Right kidney (tissue), 9 donors: ENCODE measurements around the gene CCDC159.
"Not testable (repeated sequence)": the region's sequence is repeated elsewhere in the genome, so short reads cannot be mapped to it uniquely, and the experiment has no call there.

Experiments used
- DNase-seq: peaks from one replicate; pipeline ENCODE4 v3.0.0-alpha.2; 2016
- long read RNA-seq, 8 donors: transcript quantifications; one replicate each; lab custom pipeline, GENCODE V29; 2026

Gene CCDC159
- long read RNA-seq, donor 1, partial matches to known transcripts = 0 of 4 reads
- long read RNA-seq, donor 1, other reads (novel, unspliced or antisense) = 0 of 4 reads
- long read RNA-seq, donor 2 = 0 reads
- long read RNA-seq, donor 3, partial matches to known transcripts = 0 of 2 reads
- long read RNA-seq, donor 3, other reads (novel, unspliced or antisense) = 0 of 2 reads
- long read RNA-seq, donor 4, partial matches to known transcripts = 0 of 2 reads
- long read RNA-seq, donor 4, other reads (novel, unspliced or antisense) = 0 of 2 reads
- long read RNA-seq, donor 5, partial matches to known transcripts = 0 of 4 reads
- long read RNA-seq, donor 5, other reads (novel, unspliced or antisense) = 0 of 4 reads
- long read RNA-seq, donor 6 = 0 reads
- long read RNA-seq, donor 7 = 0 reads
- long read RNA-seq, donor 8, partial matches to known transcripts = 0 of 1 reads
- long read RNA-seq, donor 8, other reads (novel, unspliced or antisense) = 0 of 1 reads

- peak; percentile 88 for DNase-seq
These were observed at the start of gene CCDC159, which contains the start of gene TMEM205 for GRCh38 chr19:11346104-11346940. Gene CCDC159, plus strand, starts transcription at chr19:11346519. Its CDS starts 88 bp downstream, at chr19:11346607. Gene TMEM205, minus strand, starts transcription at chr19:11346268. Its CDS starts 649 bp downstream, at chr19:11345619.

- DNase-seq = no peak
These were observed 46.1 kb upstream of the CCDC159 start for GRCh38 chr19:11299946-11300810.

- DNase-seq = no peak
These were observed 45.6 kb upstream of the CCDC159 start for GRCh38 chr19:11300811-11301120.

GRCh38 chr19:11304936-11305335 is 41.4 kb upstream of the CCDC159 start:
- DNase-seq = no peak

- DNase-seq = no peak
These were observed 40.0 kb upstream of the CCDC159 start for GRCh38 chr19:11306337-11306736.

- DNase-seq = not testable (repeated sequence)
These were observed 25.9 kb upstream of the CCDC159 start for GRCh38 chr19:11320278-11320995.

- DNase-seq = no peak
These were observed 24.9 kb upstream of the CCDC159 start for GRCh38 chr19:11321191-11322126.

- no peak for DNase-seq
These were observed 23.9 kb upstream of the CCDC159 start for GRCh38 chr19:11322269-11323024.

GRCh38 chr19:11323601-11324078 is 22.7 kb upstream of the CCDC159 start:
- no peak for DNase-seq

GRCh38 chr19:11324079-11324661 is 22.1 kb upstream of the CCDC159 start:
- peak; percentile 59 for DNase-seq

GRCh38 chr19:11324748-11325389 is 21.4 kb upstream of the CCDC159 start:
- DNase-seq = no peak

GRCh38 chr19:11325544-11325943 is 20.8 kb upstream of the CCDC159 start:
- DNase-seq = no peak

GRCh38 chr19:11330127-11330526 is 16.2 kb upstream of the CCDC159 start:
- no peak for DNase-seq

- DNase-seq = no peak
These were observed 14.8 kb upstream of the CCDC159 start for GRCh38 chr19:11331502-11331901.

GRCh38 chr19:11332822-11333221 is 13.5 kb upstream of the CCDC159 start:
- DNase-seq = no peak

GRCh38 chr19:11333838-11334237 is 12.5 kb upstream of the CCDC159 start:
- not testable (repeated sequence) for DNase-seq

GRCh38 chr19:11335449-11336146 is 10.7 kb upstream of the CCDC159 start:
- no peak for DNase-seq

- no peak for DNase-seq
These were observed 9.2 kb upstream of the CCDC159 start for GRCh38 chr19:11337080-11337479.
